CD4-positive, alpha-beta T cell treated with Interleukin-15 for 1 hour (primary cell): ENCODE data around the gene ALOXE3.
A peak's percentile ranks its signal among the peaks of the same experiment; 100 is the strongest.

Source experiments
- DNase-seq: peaks from one replicate; pipeline ENCODE4 v3.0.0-alpha.2; 2020

Gene ALOXE3

GRCh38 chr17:8067806-8068205 lies 50.5 kb downstream of the ALOXE3 start:
- DNase-seq = no peak

GRCh38 chr17:8066841-8067775 lies 51.2 kb downstream of the ALOXE3 start:
- DNase-seq = no peak

GRCh38 chr17:8064561-8065019 lies 53.7 kb downstream of the ALOXE3 start:
- peak; percentile 15 for DNase-seq

- no peak for DNase-seq
Measured at GRCh38 chr17:8063761-8064534, 54.4 kb downstream of the ALOXE3 start.

- no peak for DNase-seq
Measured at GRCh38 chr17:8062807-8063483, 55.4 kb downstream of the ALOXE3 start.

- peak; percentile 4 for DNase-seq
Measured at GRCh38 chr17:8062435-8062806, 55.9 kb downstream of the ALOXE3 start.

GRCh38 chr17:8061851-8062250 lies 56.5 kb downstream of the ALOXE3 start:
- DNase-seq = peak; percentile 6

GRCh38 chr17:8060274-8060673 lies 58.0 kb downstream of the ALOXE3 start:
- peak; percentile 64 for DNase-seq

- DNase-seq = no peak
Measured at GRCh38 chr17:8059131-8059530, 59.2 kb downstream of the ALOXE3 start.

GRCh38 chr17:8057691-8058114 lies 60.6 kb downstream of the ALOXE3 start:
- DNase-seq = peak; percentile 65

GRCh38 chr17:8056976-8057625 lies 61.2 kb downstream of the ALOXE3 start:
- DNase-seq = no peak

GRCh38 chr17:8056232-8056975 lies 61.9 kb downstream of the ALOXE3 start:
- DNase-seq = peak; percentile 61

- DNase-seq = no peak
Measured at GRCh38 chr17:8055851-8056231, 62.5 kb downstream of the ALOXE3 start.

- DNase-seq = no peak
Measured at GRCh38 chr17:8053600-8053999, 64.7 kb downstream of the ALOXE3 start.

GRCh38 chr17:8052256-8053252 lies 65.8 kb downstream of the ALOXE3 start:
- no peak for DNase-seq

GRCh38 chr17:8051831-8052230 lies 66.5 kb downstream of the ALOXE3 start:
- DNase-seq = no peak

- DNase-seq = no peak
Measured at GRCh38 chr17:8048736-8049135, 69.6 kb downstream of the ALOXE3 start.

GRCh38 chr17:8048236-8048635 lies 70.1 kb downstream of the ALOXE3 start:
- no peak for DNase-seq

GRCh38 chr17:8047769-8048110 lies 70.6 kb downstream of the ALOXE3 start:
- no peak for DNase-seq

GRCh38 chr17:8046929-8047768 lies 71.2 kb downstream of the ALOXE3 start:
- no peak for DNase-seq
